Measurements from ENCODE around the gene TBCCD1.
A peak's percentile ranks its signal among the peaks of the same experiment; 100 is the strongest.
"Not testable (repeated sequence)": the region's sequence is repeated elsewhere in the genome, so short reads cannot be mapped to it uniquely, and the experiment has no call there.

TBCCD1 gene

DNA sequence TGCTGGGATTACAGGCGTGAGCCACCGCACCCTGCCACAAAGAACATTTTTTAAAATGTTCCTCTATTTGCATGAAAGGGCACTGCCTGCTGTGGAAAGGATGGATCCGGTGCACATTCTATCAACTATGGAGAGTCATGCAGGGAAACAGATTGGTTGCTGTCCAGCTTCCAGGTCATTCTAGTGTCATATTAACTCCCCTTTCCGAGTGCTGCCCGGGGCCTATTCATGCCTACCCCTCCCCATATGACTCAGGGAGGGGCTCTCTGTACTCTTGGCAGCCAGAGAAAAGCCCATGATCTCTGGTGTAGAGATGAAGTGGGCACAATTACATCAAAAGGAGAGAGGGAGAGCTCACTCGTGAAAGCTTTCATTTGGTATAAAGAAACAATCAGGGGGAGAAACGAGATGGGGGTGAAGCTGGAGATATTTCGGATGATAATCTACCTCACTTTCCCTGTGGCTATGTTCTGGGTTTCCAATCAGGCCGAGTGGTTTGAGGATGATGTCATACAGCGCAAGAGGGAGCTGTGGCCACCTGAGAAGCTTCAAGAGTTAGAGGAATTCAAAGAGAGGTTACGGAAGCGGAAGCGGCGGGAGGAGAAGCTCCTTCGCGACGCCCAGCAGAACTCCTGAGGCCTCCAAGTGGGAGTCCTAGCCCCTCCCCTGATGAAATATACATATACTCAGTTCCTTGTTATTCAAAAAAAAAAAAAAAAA, 29.6 kb upstream of the TBCCD1 start:
- DNase-seq (ENCODE audit: low read depth, low spot score), result peak; percentile 88

DNA sequence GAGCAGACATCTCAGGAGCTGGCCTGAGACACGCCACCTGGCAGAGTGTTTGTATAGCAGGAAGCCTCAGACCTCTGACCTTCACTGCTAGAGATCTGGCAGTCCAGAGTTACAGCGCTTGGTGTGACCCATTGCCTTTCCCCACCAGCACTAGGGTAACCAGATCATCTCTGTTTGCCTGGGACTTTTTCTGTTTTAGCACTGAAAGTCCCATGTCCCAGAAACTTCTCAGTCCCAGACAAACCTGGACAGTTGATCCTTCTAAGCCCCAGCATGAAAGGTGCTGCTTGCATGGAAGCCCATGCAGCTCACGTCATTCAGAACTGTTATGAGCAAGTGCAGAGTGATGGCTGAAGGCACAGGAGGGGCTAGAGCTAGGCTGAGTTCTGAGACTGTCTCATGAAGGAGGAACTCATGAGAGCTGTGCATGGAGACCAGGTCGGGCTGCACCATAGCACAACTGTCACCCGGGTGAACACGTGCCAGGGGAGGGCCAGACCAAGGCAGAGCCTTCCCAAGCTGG, 27.5 kb upstream of the TBCCD1 start:
- DNase-seq (ENCODE audit: low read depth, low spot score), result no peak

DNA sequence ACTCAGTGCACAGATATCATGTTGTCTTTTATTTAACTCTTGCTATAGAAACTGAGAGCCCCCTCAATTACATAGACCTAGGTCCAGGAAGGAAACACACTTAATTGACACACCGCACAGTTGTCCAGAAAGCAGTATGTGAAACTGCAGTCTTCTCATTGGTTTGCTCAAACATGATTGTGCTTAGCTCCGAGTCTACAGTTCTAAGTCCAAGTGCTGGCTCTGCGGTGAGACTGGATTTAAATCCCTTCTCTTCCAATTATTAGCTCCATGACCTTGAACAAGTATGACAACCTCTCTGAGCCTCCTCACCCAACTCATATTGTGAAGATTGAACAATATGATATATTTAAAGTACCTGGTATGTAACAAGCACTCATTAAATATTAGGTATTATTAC, 26.7 kb upstream of the TBCCD1 start:
- no peak for DNase-seq (ENCODE audit: low read depth, low spot score)

DNA sequence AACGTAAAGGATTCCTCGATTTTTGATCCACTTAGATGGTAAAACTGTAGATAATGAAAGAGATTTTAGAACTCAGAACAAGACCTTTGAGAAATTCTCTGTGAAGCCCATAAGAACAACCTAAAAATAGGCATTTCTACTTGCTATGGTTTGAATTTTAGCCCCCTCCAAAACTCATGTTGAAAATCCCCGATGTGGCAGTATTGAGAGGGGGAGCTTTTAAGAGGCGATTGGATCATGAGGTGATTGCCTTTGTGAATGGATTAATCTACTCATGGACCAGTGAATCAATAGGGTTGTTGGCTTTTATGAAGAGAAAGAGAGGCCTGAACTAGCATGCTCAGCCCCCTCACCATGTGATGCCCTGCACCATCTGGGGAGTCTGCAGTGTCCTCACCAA, 25.5 kb upstream of the TBCCD1 start:
- DNase-seq (ENCODE audit: low read depth, low spot score), result no peak

DNA sequence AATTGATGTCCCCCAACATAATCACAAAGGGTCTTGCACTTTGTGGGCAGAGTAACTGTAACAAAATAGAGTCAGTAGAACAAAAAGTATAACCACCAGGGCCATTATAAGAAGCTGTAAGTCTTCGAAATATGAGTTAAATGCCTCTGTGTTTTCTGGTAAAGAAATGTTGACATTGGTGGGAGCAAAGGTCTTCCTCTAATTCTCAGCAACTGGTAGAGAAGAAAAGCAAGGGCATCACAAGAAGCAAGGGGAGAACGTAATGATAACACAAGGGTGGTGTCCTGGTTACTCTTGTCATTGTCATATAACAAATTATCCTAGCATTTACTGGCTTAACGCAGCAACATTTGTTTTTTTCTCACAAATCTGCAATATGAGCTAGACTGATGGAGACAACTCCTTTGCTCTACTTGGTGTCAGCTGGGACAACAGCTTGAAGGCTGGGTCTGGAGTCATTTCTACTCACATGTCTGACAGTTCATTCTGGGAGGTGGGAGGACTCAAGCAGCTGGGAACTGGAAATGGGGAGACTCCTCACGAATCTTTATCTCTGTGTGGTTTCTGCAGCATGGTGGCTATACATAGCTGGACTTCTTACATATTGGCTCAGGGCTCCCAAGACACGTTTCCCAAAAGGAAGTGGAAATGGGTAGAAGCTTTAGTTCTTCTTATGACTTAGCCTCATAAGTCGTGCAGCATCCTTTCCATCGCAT, 23.6 kb upstream of the TBCCD1 start:
- DNase-seq (ENCODE audit: low read depth, low spot score), result no peak

DNA sequence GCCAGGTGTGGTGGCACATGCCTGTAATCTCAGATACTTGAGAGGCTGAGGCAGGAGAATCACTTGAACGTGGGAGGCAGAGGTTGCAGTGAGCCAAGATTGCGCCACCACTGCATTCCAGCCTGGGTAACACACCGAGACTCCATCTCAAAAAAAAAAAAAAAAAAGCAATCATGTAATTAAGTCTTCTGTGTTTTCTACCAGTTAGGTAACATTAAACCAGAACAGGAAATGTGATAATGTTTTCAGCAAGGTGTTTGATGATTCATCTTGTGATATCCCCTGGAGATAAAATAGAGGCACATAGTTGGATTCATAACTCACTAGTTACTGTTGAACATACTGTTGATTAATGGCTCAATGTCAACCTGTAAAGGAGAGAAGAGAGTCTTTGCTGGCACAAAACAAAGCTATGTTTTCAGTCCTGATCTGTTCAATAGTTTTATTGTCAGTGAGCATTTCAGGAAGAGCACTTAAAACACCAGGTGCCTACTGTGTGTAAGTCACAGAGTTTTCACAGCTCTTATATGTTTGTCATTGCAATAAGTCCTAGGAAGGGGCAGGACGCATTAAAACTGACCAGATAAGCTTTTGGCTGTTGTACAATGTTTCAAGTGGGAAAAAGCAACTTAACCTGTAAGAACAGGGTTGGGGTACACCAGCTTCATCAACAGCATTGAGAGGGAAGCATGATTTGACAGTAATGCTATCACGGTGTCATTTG, 22.9 kb upstream of the TBCCD1 start:
- DNase-seq (ENCODE audit: low read depth, low spot score), result no peak

DNA sequence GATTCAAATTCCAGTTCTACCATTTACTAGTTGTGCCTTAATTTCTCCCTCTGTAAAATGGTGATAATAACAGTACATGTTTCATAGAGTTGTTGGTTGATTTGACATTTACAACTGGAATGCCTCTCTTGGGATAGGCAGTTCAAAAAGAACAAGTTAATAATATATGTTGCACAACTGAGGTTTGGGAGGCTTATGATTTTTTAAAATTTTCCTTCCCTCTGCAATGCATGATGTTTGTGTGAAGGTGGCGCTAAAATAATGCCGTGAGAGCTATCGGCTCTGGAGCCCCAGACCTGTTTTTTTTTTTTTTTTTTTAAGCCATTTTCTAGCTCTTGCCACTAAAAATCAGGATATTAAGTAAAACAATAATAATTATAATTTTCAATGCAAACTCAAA, 22.0 kb upstream of the TBCCD1 start:
- no peak for DNase-seq (ENCODE audit: low read depth, low spot score)

DNA sequence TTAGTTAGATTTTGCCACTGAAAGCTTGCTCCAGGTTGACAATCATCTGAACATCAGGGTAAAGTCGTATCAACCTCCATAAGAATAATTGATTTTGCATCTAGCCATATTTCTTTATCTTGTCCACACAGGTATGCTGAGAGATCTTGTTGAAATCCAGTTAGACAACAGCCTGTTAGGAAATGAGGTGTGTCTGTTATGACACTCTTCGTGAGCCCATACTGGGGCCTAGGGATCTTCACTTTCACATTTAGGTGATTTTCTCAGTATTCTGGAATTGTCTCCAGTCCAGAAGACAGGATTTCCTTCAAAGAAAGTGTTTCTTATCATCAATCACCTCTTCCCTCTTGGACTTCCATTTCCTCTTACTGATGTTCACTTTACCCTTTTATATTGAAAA, 21.5 kb upstream of the TBCCD1 start:
- no peak for DNase-seq (ENCODE audit: low read depth, low spot score)

DNA sequence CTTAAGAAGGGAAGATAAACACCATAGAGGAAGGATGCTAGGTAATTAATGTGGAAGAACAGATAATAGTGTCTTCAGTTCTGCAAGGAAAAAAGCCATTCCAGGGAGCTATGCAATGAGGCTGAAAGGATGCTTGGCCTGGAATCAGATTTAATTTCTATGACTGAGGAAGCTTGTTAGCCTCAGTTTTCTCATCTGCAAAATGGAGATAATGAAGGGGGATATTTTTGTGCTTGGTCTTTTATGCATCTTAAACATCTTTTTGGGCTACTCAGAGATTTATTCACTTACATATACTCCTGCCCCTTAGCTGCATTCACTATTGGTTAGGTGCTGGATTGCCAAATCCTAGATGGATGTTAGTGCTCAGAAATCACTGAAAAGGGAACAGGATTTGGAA, 20.0 kb upstream of the TBCCD1 start:
- DNase-seq (ENCODE audit: low read depth, low spot score), result no peak

DNA sequence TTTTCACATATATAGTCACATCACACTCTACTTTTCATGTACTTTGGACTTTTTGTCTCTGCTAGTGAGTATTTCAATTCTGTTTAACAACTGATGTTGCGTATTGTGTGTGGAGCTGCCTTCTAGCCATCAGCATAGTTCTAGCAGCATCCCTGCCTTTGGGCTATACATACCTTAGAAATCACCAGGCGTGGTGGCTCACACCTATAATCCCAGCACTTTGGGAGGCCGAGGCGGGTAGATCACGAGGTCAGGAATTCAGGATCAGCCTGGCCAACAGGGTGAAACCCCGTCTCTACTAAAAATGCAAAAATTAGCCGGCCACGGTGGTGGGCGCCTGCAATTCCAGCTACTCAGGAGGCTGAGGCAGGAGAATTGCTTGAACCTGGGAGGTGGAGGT, 19.1 kb upstream of the TBCCD1 start:
- DNase-seq (ENCODE audit: low read depth, low spot score), result not testable (repeated sequence)

DNA sequence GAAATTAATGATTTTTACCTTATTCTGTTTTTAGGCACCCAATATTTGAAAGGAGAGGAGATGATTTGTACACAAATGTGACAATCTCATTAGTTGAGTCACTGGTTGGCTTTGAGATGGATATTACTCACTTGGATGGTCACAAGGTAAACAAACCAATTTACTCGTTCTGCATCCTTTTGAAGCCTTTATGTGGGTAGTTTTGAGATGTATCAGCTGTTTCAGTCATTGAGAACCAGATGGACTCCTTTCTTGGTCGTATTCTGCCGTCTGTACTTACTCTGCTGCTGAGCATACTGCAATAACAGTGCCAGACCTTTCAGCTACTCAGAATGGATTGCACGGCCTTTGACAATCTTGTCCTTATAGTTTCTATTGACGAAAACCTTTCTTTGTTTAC, 16.7 kb upstream of the TBCCD1 start:
- no peak for DNase-seq (ENCODE audit: low read depth, low spot score)

DNA sequence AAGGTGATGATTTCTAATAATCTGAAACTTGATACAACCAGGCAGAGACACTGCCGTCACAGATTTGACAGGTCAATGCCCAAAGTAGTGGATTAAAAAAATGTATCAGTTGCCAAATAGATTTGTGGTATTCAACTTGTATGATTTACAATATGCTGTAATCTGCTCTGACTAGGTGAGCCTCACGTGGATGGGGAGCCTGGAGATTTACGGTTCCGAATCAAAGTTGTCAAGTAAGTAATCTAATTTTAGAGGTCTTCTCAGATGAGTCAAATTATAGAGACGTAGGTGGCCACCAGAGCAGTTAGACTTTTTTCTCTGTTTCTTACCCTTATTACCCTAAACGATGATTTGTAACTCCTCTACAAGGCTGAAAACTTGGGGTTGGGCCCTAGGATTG, 15.4 kb upstream of the TBCCD1 start:
- DNase-seq (ENCODE audit: low read depth, low spot score), result no peak

DNA sequence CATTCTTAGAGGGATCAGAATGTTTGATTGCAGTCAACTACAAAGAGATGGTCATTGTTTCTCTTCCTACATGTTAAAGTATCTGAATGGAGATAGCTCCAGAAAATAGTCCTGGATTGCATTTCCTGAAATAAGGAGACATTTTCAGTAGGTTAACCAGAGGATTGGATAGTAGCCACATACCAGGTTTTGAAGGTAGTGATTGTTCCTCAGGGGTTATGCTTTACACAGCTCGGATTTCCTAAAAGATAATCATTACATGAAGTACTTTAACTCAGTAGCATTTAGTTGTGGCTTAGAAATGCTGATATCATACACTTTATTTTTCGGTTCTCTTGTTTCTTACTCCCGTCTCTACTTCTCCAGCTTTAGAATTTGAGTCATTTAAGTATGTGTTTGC, 13.6 kb upstream of the TBCCD1 start:
- DNase-seq (ENCODE audit: low read depth, low spot score), result no peak

DNA sequence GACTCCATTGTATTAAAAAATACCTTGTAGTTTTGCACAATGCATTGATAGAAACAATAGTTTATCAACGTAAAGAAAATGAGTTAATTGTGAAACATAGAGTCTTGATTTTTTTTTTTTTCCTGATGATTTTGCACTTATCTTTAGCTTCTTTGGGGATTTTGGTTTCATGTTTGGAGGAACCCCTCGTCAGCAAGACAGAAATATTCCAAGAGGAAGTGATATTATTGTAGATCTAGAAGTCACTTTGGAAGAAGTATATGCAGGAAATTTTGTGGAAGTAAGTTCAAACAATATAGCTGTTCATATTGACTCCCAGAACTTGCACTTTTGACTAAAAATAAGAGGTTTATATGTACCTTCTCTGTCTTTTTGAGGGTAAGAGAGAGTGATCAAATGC, 10.4 kb upstream of the TBCCD1 start:
- DNase-seq (ENCODE audit: low read depth, low spot score), result no peak

DNA sequence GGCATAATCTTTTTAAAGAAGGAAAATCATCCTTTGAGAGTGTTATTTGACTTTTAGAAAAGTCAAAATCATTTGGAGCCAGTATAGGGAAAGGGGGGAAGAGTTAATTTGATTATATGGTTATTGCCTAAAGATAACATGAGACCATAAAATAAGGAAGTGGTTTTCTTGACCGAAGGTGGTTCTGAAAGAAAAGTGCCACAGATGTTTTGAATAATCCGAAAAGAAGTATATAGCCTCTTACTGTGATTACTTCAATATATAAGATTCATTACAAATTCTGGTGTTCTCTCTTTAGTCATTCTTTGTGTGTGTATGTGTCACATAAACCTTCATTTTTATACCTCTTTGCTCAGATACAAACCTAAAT, 4.5 kb upstream of the TBCCD1 start:
- DNase-seq (ENCODE audit: low read depth, low spot score), result no peak

DNA sequence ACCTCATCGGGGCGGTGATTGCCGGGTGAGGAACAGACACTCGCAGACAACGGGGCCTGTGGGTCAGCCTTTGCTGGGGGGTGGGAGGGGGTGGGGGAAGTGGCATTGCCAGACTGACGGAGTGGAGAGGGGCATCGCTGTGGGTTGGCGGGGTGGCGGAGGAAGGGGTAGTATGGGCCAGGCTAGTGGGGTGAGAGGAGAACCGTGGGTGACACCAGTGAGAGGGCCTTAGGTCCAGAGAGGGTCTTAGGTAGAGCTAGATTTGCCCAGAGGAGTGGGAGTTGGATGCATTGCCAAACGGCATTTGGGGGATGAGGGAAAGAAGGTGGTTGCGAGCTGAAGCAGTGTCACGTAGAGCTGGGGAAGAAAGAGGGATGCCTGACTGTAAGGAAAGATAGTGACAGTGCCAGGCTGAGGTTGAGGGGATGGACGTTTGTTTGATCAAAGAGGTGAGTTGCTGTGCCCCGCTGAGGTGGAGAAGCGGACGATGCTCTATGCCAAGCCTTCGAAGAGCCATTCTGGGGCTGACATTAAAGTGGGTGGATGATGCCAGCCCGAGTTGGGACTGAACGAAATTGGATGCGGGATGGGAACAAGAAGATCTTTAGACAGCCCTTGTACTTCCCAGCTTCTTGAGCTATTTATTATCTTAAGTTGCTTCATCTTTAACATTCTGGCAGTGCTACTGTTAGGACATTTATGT, 4.0 kb upstream of the TBCCD1 start:
- DNase-seq (ENCODE audit: low read depth, low spot score), result no peak

DNA sequence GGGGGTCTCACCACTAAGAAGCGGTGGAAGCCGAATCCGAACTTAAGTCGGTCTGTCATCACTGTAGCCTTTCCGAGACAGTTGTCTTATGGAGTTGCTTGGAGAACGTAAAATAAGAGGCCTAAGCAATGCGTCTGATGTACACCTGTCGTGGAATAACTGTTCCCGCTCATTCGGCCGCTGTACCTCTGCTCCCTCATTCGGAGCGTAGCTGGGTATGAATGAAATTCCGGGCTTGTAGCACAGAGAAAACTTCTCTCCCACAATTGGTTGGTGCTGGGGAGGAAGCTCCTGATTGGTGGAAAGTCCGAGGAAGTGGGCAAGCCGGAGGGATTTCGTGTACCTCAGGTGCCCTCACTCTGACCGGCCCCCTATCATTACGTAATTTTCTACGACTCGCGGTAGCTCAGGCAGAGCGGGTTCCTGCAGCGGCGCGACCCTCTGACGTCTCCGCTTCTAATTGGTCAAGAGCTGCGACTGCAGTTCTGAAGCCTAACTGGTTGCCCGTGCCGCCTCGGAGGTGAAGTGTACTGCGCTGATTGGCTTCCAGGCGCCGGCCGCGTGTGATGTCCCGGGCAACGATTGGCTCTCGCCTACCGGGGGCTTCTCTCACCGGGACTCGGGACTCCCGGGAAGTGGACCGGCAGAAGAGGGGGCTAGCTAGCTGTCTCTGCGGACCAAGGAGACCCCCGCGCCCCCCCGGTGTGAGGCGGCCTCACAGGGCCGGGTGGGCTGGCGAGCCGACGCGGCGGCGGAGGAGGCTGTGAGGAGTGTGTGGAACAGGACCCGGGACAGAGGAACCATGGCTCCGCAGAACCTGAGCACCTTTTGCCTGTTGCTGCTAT, 3.2 kb upstream of the TBCCD1 start, which contains the start of gene DNAJB11:
DNAJB11 (plus strand) TSS at position 625 of the 845 bp plus-strand sequence; CDS start at position 803, 178 bp downstream.
- DNase-seq (ENCODE audit: low read depth, low spot score), result peak; percentile 100

DNA sequence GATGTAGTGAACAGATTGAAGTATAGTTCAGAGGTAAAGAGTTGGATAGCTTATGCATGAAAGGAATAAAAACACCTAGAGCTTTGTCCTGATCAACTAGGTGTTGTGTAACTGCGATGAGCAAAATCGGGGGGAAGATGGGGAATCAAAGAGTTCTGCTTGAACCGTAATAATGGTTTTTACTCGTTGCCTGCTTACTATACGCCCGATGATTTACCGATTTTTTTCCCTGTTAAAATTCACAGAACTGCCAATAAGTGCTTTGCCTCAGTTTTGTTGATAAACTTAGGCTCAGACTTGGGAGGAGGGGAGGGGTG, 2.6 kb upstream of the TBCCD1 start:
- no peak for DNase-seq (ENCODE audit: low read depth, low spot score)

DNA sequence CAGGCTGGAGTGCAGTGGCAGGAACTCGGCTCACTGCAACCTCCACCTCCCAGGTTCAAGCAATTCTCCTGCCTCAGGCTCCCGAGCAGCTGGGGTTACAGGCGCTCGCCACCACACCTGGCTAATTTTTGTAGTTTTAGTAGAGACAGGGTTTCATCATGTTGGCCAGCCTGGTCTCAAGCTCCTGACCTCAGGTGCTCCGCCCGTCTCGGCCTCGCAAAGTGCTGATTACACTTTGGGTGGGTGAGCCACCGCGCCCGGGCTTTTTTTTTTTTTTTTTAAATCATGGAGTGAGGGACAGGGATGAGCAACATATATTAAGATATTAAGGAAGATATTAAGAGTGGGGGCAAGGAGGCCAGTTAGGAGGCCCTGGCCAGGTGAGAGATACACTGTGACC, 2.2 kb upstream of the TBCCD1 start:
- not testable (repeated sequence) for DNase-seq (ENCODE audit: low read depth, low spot score)

DNA sequence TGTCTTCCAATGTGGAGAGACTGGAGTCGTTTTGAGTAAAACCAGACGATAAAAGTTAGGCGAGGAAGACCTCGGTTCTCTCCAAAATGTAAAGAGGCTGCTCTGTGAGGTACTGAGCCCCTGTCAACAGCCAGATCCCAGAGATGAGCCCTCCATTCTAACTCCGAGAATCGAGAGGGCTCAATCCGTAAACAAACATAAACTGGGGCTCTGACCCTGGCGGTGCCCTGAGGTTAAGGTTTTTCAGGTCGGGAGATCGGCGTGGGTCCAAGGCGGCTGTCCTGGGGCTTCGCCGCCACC, 417 bp downstream of the TBCCD1 start:
- DNase-seq (ENCODE audit: low read depth, low spot score), result no peak

DNA sequence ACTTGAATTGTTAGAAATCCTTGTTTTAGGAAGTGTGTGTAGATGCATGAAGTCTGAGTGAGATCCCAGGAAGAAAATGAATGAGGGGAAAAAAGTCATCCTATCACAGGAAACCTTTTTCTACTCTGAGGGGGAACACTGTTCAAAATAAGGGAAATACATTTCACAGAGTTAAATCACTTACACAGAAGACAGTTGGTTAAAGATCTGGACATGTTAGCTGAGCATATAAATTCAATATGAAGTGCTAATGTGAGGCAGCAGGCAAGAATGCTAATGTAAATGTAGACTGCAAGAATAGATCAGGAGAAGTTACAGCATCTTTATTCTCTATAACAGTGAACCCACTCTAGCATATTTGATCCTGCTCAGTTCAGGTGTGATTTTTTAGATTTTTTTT, 2.6 kb downstream of the TBCCD1 start:
- DNase-seq (ENCODE audit: low read depth, low spot score), result no peak

Measured in ELF-1 (cell line).